ENCODE measurements around the gene CD59.

DNA sequence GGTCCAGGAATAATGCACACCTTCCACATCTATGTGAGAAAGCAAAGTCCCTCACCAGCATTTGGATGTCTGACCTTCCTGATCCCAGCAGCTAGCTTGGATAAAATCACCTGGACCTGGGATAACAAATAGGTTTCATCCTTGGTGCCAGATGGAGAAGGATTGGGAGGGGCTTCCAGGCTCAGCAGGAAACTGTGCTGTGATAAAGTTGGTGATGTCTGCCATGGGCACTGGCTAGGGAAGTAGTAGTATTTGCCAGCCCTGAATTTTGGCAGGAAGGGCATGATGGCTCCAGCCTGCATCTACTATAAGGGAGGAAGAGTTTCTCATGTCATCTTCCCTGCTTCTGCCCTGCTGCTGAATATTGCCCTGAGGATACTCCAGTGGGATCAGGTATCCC, 73.1 kb downstream of the CD59 start:
- TF ChIP-seq, protein P1, sequence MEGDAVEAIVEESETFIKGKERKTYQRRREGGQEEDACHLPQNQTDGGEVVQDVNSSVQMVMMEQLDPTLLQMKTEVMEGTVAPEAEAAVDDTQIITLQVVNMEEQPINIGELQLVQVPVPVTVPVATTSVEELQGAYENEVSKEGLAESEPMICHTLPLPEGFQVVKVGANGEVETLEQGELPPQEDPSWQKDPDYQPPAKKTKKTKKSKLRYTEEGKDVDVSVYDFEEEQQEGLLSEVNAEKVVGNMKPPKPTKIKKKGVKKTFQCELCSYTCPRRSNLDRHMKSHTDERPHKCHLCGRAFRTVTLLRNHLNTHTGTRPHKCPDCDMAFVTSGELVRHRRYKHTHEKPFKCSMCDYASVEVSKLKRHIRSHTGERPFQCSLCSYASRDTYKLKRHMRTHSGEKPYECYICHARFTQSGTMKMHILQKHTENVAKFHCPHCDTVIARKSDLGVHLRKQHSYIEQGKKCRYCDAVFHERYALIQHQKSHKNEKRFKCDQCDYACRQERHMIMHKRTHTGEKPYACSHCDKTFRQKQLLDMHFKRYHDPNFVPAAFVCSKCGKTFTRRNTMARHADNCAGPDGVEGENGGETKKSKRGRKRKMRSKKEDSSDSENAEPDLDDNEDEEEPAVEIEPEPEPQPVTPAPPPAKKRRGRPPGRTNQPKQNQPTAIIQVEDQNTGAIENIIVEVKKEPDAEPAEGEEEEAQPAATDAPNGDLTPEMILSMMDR (IDR thresholded peaks at IDR 0.05; ENCODE audit: low read length), result no peak
- TF ChIP-seq EZH2 (optimal IDR thresholded peaks at IDR 0.05; ENCODE audit: low read depth, low read length), result no peak
